Measurements from ENCODE around the gene UBE2M.
"Not testable (repeated sequence)": the region's sequence is repeated elsewhere in the genome, so short reads cannot be mapped to it uniquely, and the experiment has no call there.

The UBE2M gene

GRCh38 chr19:58558066-58558622 is at the start of gene UBE2M:
TSS of gene UBE2M (minus strand) at chr19:58558611. CDS start at chr19:58558381, 230 bp downstream.
- H3K27ac ChIP-seq = peak within 1 kb of the TSS; percentile 66 to 100 (median 99)
- peak within 1 kb of the TSS; percentile 62 to 91 (median 69) for H3K4me3 ChIP-seq

GRCh38 chr19:58607213-58607612 is 48.8 kb upstream of the UBE2M start:
- H3K27ac ChIP-seq, H3K4me3 ChIP-seq: not testable (repeated sequence)

DNA sequence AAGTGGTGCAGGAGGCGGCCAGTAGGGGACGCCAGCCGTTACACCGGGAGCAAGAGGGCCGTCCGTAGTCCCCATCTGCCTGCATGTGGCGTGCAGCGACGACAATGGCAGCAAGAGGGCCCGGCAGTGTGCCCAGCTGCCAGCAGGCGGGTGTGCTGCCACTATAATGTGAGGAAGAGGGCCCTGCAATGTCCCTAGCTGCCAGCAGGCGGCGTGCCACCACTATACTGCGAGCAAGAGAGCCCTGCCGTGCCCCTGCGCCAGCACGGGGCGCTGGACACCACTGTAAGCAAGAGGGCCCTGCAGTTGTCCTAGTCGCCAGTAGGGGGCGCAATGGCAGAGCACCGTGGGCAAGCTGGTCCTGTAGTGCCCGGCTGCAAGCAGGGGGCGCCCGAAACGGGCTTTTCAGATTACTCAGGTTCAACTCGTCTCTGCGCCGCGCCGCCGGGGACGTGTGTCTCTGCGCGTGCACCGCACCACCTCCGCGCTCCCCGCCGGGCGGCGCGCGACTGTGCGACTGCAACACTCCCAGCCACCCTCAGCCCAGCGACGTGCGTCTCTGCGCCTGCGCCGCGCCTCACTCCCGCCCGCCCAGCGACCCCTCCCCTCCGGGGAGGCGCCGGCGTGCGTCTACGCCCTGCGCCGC is 48.0 kb upstream of the UBE2M start:
- not testable (repeated sequence) for H3K4me3 ChIP-seq, H3K27ac ChIP-seq

GRCh38 chr19:58586133-58586765 is 27.8 kb upstream of the UBE2M start:
- Histone ChIP-seq H3K27ac (peak overlapping the region in 2 of 21 experiments; percentile 5 to 15), H3K4me3 (no peak overlapping the region)

DNA sequence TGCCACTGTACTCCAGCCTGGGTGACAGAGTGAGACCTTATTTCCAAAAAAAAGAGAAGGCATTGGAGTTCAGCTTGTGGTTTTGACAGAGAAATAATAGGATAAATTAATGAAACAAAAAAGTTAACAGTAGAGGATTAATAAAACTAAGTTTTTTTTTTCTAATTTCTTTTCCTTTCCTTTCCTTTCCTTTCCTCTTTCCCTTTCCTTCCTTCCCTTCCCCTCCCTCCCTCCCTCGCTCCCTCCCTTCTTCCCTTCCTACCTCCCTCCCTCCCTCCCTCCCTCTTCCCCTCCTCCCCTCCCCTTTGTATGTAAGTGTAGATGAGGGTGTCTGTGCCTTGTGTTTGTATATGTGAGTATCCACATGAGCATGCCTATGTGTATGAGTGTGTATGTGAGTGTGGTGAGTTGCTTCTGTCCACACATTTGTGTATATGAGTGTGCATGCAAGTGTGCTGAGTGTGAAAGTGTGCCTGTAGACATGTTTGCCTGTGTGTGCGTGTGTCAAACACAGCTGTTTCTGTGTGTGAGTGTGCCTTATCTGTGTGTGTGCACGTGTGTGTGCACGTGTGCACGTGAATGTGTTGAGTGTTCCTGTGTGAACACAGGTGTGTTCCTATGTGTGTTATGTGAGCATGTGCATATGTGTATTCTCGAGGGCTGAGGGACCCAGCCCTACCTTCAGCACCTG is 27.2 kb upstream of the UBE2M start:
- H3K4me3 ChIP-seq = no peak overlapping the region
- H3K27ac ChIP-seq = peak overlapping the region in 1 of 21 experiments; percentile 15

DNA sequence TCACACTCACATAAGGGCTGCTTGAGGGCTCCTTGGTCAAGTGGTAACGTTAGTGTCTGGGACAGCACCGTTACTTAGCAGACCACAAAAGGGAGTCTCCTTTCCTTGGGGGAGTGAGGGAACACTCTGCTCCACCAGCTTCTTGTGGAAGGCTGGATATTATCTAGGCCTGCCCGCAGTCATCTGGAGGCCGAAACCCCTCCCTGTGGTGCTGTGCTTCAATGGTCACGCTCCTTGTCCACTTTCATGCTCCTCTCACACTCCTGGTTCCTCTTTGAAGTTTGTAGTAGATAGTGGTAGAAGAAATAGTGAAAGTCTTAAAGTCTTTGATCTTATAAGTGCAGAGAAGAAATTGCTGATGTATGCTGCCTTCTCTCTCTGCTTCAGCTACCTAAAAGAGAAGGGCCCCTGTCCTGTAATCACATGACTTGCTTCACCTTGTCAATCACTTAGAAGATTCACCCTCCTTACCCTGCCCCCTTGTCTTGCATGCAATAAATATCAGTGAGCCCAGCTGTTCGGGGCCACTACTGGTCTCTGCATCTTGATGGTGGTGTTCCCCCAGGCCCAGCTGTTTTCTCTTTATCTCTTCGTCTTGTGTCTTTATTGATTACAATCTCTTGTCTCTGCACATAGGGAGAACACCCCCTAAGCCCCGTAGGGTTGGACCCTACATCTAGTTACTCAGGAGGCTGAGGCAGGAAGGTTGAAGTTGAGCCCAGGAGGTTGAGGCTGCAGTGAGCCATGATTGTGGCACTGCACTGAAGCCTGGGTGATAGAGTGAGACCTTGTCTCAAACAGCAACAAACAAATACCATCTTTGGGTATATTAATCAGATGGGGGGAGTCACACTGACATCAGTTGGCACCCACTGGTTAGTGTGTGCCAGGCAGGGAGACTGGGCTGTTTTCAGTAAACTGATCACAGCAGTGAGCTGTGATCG is 26.4 kb upstream of the UBE2M start:
- H3K4me3 ChIP-seq = no peak overlapping the region
- H3K27ac ChIP-seq = no peak overlapping the region

DNA sequence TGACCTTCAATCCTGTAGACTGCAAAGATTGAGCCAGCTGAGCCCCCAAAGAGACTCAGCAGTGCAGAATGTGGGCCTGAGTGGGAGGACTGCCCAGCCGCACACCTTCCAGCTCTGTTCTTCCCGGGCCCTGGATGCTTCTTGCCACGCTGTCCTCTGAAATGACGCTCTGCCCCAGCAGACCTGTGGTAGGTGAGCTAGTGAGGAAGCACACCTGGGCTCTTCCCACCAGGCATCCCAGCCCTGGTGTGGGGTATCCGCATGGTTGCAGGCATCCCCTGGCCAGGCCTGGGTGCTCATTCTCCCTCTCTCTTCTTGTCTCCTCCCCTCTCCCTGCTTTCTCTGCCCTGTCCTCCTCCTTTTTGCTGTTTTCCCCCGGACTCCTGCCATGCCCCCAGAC is 24.6 kb upstream of the UBE2M start:
- Histone ChIP-seq H3K4me3 (no peak overlapping the region), H3K27ac (no peak overlapping the region)

- no peak overlapping the region for H3K4me3 ChIP-seq
- H3K27ac ChIP-seq = peak overlapping the region in 1 of 21 experiments; percentile 57
Measured at GRCh38 chr19:58581227-58582141, 23.1 kb upstream of the UBE2M start.

DNA sequence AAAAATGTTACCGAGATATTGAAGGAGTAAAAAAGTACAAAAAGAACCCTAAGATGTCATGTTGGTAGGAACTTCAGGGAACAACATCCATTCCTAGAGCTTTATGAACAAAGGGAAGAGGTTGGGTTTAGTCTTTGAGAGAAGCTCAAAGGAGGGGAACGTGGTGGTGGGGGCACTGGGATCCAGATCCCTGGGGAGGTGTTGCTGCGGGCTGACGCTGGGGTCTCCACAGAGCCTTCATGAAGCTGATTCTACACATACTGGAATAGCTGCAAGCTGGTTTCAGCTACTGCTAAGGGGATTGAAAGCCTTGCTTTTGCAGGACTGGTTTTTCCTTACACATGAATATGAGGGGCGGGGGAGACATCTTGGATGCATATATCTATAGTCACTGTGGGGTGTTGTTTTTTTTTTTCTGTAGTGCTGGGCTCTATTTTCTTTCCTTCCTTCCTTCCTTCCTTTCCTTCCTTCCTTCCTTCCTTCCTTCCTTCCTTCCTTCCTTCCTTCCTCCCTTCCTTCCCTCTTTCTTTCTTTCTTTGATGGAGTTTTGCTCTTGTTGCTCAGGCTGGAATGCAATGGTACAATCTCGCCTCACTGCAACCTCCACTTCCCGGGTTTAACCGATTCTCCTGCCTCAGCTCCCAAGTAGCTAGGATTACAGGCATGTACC is 21.2 kb upstream of the UBE2M start:
- Histone ChIP-seq H3K4me3 (no peak overlapping the region), H3K27ac (no peak overlapping the region)

GRCh38 chr19:58578012-58578925 is 19.9 kb upstream of the UBE2M start:
- H3K27ac ChIP-seq = no peak overlapping the region

GRCh38 chr19:58577581-58577980 is 19.2 kb upstream of the UBE2M start:
- H3K4me3 ChIP-seq, H3K27ac ChIP-seq: not testable (repeated sequence)

More at GRCh38 chr19:58578012-58578925, 19.9 kb upstream of the UBE2M start:
- no peak overlapping the region for H3K4me3 ChIP-seq

DNA sequence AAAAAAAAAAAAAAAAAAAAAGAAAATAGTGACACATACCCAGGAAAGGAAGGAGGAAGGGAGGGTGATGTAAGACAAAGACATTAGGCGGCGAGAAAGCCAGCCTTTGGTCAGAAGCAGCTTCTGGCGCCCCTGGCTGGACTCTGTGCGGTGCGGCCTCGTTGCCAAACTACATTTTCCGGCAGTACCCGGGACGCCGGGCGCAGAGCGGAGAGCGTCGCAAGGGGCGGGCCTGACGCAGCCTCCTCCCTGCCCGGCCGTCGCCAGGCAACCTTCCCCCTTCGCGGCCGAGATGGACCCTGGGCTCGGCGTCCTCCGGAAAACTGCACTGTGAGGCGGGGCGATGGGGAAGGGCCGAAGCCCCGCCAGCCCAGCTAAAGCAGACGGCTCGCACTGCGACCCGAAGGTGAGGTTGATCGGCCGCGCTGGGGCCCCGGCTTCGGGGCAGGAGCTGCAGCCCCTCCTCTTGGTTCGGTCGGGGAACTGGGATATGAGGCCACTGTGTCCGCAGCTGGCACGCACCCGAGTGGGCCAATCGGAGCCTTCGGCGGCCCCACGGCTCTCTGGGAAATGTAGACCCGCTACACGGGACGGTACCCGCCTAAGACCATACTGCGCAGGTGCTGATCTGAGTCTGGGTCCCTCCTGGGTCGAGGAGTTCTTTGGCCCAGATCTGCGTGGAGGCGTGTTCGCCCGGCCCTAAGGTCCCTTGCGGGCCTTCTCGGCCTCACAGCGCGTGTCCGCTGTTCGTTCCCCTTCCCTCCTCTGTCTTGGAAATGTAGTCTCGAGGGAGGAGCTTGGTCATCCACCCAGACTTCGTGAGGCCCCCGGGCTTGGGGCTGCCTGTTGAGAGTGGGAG is 17.0 kb upstream of the UBE2M start:
- Histone ChIP-seq H3K27ac (peak overlapping the region in 20 of 21 experiments; percentile 57 to 97 (median 86)), H3K4me3 (peak overlapping the region; percentile 52 to 94 (median 80))

GRCh38 chr19:58573658-58574164 is 15.3 kb upstream of the UBE2M start:
- Histone ChIP-seq H3K4me3 (peak overlapping the region; percentile 50 to 70 (median 62)), H3K27ac (peak overlapping the region in 19 of 21 experiments; percentile 31 to 99 (median 95))

GRCh38 chr19:58572818-58573657 is 14.6 kb upstream of the UBE2M start, which contains the start of gene MZF1:
TSS of gene MZF1 (minus strand) at chr19:58573335. CDS start at chr19:58571389, 1,946 bp downstream.
- Histone ChIP-seq H3K27ac (peak within 1 kb of the TSS; percentile 65 to 99 (median 96)), H3K4me3 (peak within 1 kb of the TSS; percentile 50 to 70 (median 62))
